D721Med (cell line): Measurements from ENCODE around the gene IL6ST.
"Not testable (repeated sequence)": the region's sequence is repeated elsewhere in the genome, so short reads cannot be mapped to it uniquely, and the experiment has no call there.

Source experiments
- DNase-seq: peaks from one replicate; pipeline ENCODE4 v3.0.0; 2011; ENCODE audit warnings: low spot score; ENCODE audit not compliant: insufficient read length
- FAIRE-seq: peaks from 2 replicates; lab custom pipeline; 2011; peaks lifted over from hg19 to GRCh38; lab: Jason Lieb, UNC
- CTCF ChIP-seq: IDR thresholded peaks from 2 replicates; pipeline ENCODE4 v1.5.1; 2012; ENCODE audit warnings: mild to moderate bottlenecking, control low read depth; ENCODE audit not compliant: insufficient read depth; ENCODE audit errors: missing control alignments

The IL6ST gene

GRCh38 chr5:55994495-55994997 lies at the start of gene IL6ST:
Gene IL6ST, minus strand, starts transcription at chr5:55994963. Its CDS starts 18,685 bp downstream, at chr5:55976278.
- FAIRE-seq, result no peak
- no peak for TF ChIP-seq CTCF
- no peak for DNase-seq

- DNase-seq (no peak), FAIRE-seq (no peak)
- no peak for TF ChIP-seq CTCF
These were observed 45.2 kb upstream of the IL6ST start for GRCh38 chr5:56039985-56040384.

- FAIRE-seq, DNase-seq: not testable (repeated sequence)
These were observed 43.4 kb upstream of the IL6ST start for GRCh38 chr5:56038206-56038605.

GRCh38 chr5:56037531-56038010 lies 42.8 kb upstream of the IL6ST start:
- FAIRE-seq, result no peak

GRCh38 chr5:56035394-56035793 lies 40.6 kb upstream of the IL6ST start:
- FAIRE-seq, result not testable (repeated sequence)

More at GRCh38 chr5:56037531-56038010, 42.8 kb upstream of the IL6ST start:
- TF ChIP-seq CTCF, result no peak
- DNase-seq, result no peak

GRCh38 chr5:56029871-56030630 lies 35.3 kb upstream of the IL6ST start:
- DNase-seq, FAIRE-seq: not testable (repeated sequence)

More at GRCh38 chr5:56035394-56035793, 40.6 kb upstream of the IL6ST start:
- not testable (repeated sequence) for DNase-seq

- TF ChIP-seq CTCF, result no peak
- no peak for DNase-seq
- FAIRE-seq, result no peak
These were observed 34.7 kb upstream of the IL6ST start for GRCh38 chr5:56029457-56029856.

- FAIRE-seq, result no peak
These were observed 33.9 kb upstream of the IL6ST start for GRCh38 chr5:56028708-56029107.

More at GRCh38 chr5:56028708-56029107, 33.9 kb upstream of the IL6ST start:
- TF ChIP-seq CTCF, result no peak
- DNase-seq, result no peak
